Measurements from ENCODE around the gene ROBO2. TPM values are rescaled to one million over a fixed set of nuclear protein-coding genes. Genes with fewer than 3 reads are reported as not detected.

Gene ROBO2
- polyA plus RNA-seq, 2 of the 4 experiments (the other 2 are of a cell fraction) = 0.04 TPM; not detected in 1

DNA sequence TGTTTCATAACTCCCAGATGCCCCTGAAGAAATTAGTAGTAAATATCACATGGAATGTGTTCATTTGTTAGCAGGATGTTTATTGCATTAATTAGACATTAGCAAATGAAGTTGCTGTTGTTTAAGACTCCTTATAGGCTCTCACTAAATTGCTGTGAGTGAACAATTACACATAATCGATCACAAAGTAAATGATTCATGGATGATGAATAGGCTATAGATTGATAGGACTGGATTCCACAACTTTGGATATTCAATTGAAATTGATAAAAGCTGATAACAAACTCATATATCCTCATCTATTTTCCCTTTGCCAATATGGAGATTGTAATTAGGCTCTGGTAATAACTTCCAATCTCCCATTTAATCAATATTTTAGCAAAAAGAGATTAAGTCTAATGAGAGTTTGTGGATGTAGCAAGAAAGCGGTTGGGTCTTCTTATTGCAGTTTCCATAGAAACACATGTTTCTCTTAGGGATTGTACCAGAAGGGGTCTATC, 555.5 kb downstream of the ROBO2 start:
- POLR2A ChIA-PET = no interaction called here
- Histone ChIP-seq H3K9me3 (no peaks in the 10 kb centered on the region), H3K4me1 (no peaks in the 10 kb centered on the region), H3K27ac (no peak overlapping the region), H3K4me3 (no peak overlapping the region), H3K4me2 (no peak overlapping the region)
- CTCF ChIA-PET = interaction anchor here (0.6 kb wide), 1 partner anchor 1491 kb away, joined by 3 read pairs; no protein-coding TSS in a partner anchor
- 26% methylated on average over 2 of the region's 2 CpGs for WGBS (ENCODE audit: missing lambda C conversion rate)
- no peak for FAIRE-seq
- TF ChIP-seq CBX2 (IDR thresholded peaks at IDR 0.05; ENCODE audit: borderline replicate concordance, low read depth) (no peak), SREBF2 (IDR thresholded peaks at IDR 0.05) (no peak), TP53 (CRISPR knock-in tag; IDR thresholded peaks at IDR 0.05) (no peak), HEYL (CRISPR knock-in tag; IDR thresholded peaks at IDR 0.05) (no peak), EP300 (IDR thresholded peaks at IDR 0.05) (no peak), BHLHE40 (IDR thresholded peaks at IDR 0.05; ENCODE audit: low read depth, low read length) (no peak), CHD2 (IDR thresholded peaks at IDR 0.05; ENCODE audit: low read length, partially characterized antibody) (no peak), ZC3H11A (IDR thresholded peaks at IDR 0.05) (no peak), SMC3 (IDR thresholded peaks at IDR 0.05) (no peak), FOSL2 (IDR thresholded peaks at IDR 0.05) (no peak), FOSL2 (CRISPR knock-in tag; IDR thresholded peaks at IDR 0.05) (no peak)
- ATAC-seq = no peak
- DNase-seq (ENCODE audit: low read depth in 1 of 2, low spot score in 1 of 2) = no peak

DNA sequence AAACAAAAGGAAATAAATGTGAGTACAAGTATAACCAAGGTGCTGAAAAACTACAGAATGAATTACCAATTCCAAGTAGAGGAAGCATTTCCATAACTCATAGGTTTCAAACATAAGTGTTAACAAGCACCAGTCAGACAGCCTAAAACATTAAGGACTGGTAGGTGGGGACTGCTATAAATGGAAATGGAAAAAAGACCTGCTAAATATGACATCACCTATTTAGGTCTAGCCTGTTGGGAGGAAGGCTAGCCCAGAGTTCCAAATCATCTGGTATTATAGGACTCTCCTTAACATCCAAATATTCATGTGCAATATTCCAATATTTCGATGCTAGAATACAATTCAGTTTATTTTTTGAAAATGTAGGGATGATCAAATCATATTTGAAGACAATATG, 560.0 kb downstream of the ROBO2 start:
- H3K27ac ChIP-seq = no peak overlapping the region
- TF ChIP-seq BHLHE40 (IDR thresholded peaks at IDR 0.05; ENCODE audit: low read depth, low read length) = no peak
- no peak for TF ChIP-seq JUNB (IDR thresholded peaks at IDR 0.05)
- no peak overlapping the region for H3K4me2 ChIP-seq
- no peaks in the 10 kb centered on the region for H3K4me1 ChIP-seq
- H3K4me3 ChIP-seq = no peak overlapping the region
- ChIA-PET POLR2A (no interaction called here), CTCF (no interaction called here)
- no peak for DNase-seq (ENCODE audit: low read depth in 1 of 2, low spot score in 1 of 2)
- no peak for FAIRE-seq
- no peak for ATAC-seq
- H3K9me3 ChIP-seq = no peaks in the 10 kb centered on the region
- WGBS (ENCODE audit: missing lambda C conversion rate) = 0% methylated on average over 1 of the region's 1 CpG

DNA sequence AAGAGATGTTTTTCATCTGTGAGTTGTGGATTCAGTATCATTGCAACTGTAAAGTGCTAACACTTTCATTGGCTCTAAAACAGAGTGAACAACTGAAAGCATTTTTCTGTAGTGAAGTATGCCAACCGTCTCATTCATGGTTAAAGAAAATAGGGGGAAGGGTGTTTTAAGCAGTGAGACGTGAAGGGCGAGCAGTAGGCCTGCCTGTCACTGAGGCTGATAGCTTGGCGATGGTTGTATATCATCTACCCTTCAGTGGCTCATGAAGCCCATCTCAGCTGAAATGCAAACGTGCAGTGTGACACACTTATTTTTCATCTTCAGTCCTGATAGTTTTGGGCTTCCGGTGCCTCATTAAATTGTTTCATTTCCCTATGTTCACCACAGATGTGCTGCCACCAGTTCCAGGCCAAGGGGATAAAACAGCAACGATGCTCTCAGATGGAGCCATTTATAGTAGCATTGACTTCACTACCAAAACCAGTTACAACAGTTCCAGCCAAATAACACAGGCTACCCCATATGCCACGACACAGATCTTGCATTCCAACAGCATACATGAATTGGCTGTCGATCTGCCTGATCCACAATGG, 562.0 kb downstream of the ROBO2 start:
- 19% methylated on average over 9 of the region's 9 CpGs for WGBS (ENCODE audit: missing lambda C conversion rate)
- ATAC-seq = no peak
- DNase-seq (ENCODE audit: low read depth in 1 of 2, low spot score in 1 of 2) = no peak
- Histone ChIP-seq H3K4me2 (no peak overlapping the region), H3K27ac (no peak overlapping the region), H3K9me3 (no peaks in the 10 kb centered on the region), H3K4me1 (no peaks in the 10 kb centered on the region), H3K4me3 (no peak overlapping the region)
- no peak for FAIRE-seq
- ChIA-PET POLR2A (no interaction called here), CTCF (no interaction called here)
- TF ChIP-seq TFCP2L1 (CRISPR knock-in tag; IDR thresholded peaks at IDR 0.05) (no peak), SREBF2 (IDR thresholded peaks at IDR 0.05) (no peak), EHF (CRISPR knock-in tag; IDR thresholded peaks at IDR 0.05) (no peak), CBX8 (IDR thresholded peaks at IDR 0.05) (no peak), RNF2 (IDR thresholded peaks at IDR 0.05; ENCODE audit: borderline replicate concordance, low read depth) (no peak), GATA3 (IDR thresholded peaks at IDR 0.05; ENCODE audit: borderline replicate concordance) (no peak)
- TF ChIP-seq, protein P1, sequence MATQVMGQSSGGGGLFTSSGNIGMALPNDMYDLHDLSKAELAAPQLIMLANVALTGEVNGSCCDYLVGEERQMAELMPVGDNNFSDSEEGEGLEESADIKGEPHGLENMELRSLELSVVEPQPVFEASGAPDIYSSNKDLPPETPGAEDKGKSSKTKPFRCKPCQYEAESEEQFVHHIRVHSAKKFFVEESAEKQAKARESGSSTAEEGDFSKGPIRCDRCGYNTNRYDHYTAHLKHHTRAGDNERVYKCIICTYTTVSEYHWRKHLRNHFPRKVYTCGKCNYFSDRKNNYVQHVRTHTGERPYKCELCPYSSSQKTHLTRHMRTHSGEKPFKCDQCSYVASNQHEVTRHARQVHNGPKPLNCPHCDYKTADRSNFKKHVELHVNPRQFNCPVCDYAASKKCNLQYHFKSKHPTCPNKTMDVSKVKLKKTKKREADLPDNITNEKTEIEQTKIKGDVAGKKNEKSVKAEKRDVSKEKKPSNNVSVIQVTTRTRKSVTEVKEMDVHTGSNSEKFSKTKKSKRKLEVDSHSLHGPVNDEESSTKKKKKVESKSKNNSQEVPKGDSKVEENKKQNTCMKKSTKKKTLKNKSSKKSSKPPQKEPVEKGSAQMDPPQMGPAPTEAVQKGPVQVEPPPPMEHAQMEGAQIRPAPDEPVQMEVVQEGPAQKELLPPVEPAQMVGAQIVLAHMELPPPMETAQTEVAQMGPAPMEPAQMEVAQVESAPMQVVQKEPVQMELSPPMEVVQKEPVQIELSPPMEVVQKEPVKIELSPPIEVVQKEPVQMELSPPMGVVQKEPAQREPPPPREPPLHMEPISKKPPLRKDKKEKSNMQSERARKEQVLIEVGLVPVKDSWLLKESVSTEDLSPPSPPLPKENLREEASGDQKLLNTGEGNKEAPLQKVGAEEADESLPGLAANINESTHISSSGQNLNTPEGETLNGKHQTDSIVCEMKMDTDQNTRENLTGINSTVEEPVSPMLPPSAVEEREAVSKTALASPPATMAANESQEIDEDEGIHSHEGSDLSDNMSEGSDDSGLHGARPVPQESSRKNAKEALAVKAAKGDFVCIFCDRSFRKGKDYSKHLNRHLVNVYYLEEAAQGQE (IDR thresholded peaks at IDR 0.05) = no peak

DNA sequence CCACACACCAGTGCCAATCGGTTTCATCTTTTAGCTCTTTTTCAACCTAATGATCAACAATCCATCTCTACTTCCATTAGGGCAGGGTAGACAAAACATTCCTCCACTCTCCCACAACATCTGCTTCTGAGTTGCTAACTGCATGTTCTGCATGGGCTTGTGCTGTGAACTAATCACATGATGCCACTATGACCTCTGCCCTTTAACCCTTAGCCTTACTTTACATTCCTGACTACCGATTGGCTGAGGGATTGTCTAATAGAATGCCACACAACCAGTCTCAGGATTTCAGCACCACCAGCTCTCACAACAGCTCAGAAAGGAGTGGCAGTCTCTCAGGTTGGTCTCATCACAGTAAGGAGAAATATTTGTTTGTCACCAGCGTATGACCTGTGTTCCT, 562.8 kb downstream of the ROBO2 start:
- ATAC-seq (no peak), DNase-seq (ENCODE audit: low read depth in 1 of 2, low spot score in 1 of 2) (no peak), FAIRE-seq (no peak)
- TF ChIP-seq HOXB13 (CRISPR knock-in tag; IDR thresholded peaks at IDR 0.05; ENCODE audit: low read depth) = no peak
- TF ChIP-seq CHD2 (IDR thresholded peaks at IDR 0.05; ENCODE audit: low read length, partially characterized antibody) = no peak
- no peak for TF ChIP-seq CEBPB (IDR thresholded peaks at IDR 0.05)
- TF ChIP-seq JUN (IDR thresholded peaks at IDR 0.05) = no peak
- TF ChIP-seq, protein P2, sequence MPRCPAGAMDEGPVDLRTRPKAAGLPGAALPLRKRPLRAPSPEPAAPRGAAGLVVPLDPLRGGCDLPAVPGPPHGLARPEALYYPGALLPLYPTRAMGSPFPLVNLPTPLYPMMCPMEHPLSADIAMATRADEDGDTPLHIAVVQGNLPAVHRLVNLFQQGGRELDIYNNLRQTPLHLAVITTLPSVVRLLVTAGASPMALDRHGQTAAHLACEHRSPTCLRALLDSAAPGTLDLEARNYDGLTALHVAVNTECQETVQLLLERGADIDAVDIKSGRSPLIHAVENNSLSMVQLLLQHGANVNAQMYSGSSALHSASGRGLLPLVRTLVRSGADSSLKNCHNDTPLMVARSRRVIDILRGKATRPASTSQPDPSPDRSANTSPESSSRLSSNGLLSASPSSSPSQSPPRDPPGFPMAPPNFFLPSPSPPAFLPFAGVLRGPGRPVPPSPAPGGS (IDR thresholded peaks at IDR 0.05) = no peak
- no peak overlapping the region for H3K4me3 ChIP-seq
- POLR2A ChIA-PET = no interaction called here
- 6% methylated on average over 3 of the region's 3 CpGs for WGBS (ENCODE audit: missing lambda C conversion rate)
- CTCF ChIA-PET = no interaction called here
- no peak overlapping the region for H3K27ac ChIP-seq
- no peaks in the 10 kb centered on the region for H3K4me1 ChIP-seq
- no peak overlapping the region for H3K4me2 ChIP-seq
- H3K9me3 ChIP-seq = no peaks in the 10 kb centered on the region
